Mucosa of descending colon (tissue), 3 donors: ENCODE measurements around the gene SORBS1. TPM values are rescaled to one million over a fixed set of nuclear protein-coding genes. Genes with fewer than 3 reads are reported as not detected.

Experiments used
- ATAC-seq: fragments of 200-7000 bp; cut with Tn5 transposase; one replicate; pipeline ENCODE4 v1.9.1; 2020; ENCODE audit warnings: mild to moderate bottlenecking, moderate library complexity
- DNase-seq, 3 donors: peaks; one replicate each; pipeline ENCODE4 v3.0.0-alpha.2; 2020
- H3K36me3 ChIP-seq: fragments of 200-600 bp; one replicate; pipeline ENCODE4 v1.8.0; 2021; ENCODE audit warnings: low read depth, mild to moderate bottlenecking
- H3K4me1 ChIP-seq: fragments of 200-600 bp; one replicate; pipeline ENCODE4 v1.8.0; 2021; ENCODE audit warnings: low read depth, mild to moderate bottlenecking
- H3K4me3 ChIP-seq: fragments of 200-600 bp; one replicate; pipeline ENCODE4 v1.8.0; 2021; ENCODE audit warnings: mild to moderate bottlenecking
- H3K9me3 ChIP-seq: fragments of 200-600 bp; one replicate; pipeline ENCODE4 v1.8.0; 2021; ENCODE audit warnings: mild to moderate bottlenecking
- CTCF ChIP-seq: fragments of 200-600 bp; IDR thresholded peaks from one replicate; pipeline ENCODE4 v1.8.0; 2022; ENCODE audit warnings: antibody characterized with exemption, mild to moderate bottlenecking
- intact Hi-C, 2 donors: fragments of 100-400 bp; cut with DNase I in 1 of 2; cut with micrococcal nuclease in 1 of 2; formaldehyde crosslinking; loops; one replicate each; pipeline versions ENCODE4 v1.11.0 to v1.11.1; 2022; cut with DNase I, micrococcal nuclease
- total RNA-seq, 3 donors: library from RNA; stranded (reverse); fragmentation: NEBNext Ultra II Directional in 2 of 3; extraction: Animal tissue kit (Norgen Biotek cat#: 25700) in 2 of 3; gene quantifications; one replicate each; pipeline versions ENCODE4 v1.2.1 to v1.2.4, GENCODE V29; 2021 to 2023
- donor health status: DM: no; HTN: no; CAD: no; lungs with moderate emphysema.
- donor health status: DM: no; HTN: no; CAD: no.
- donor health status: DM: no; HTN: yes; CAD: no.

Gene SORBS1
- total RNA-seq, 3 donors from 2014 or later: 48.9 to 699 (median 99.3) TPM

- Histone ChIP-seq H3K4me1 (no peaks in the 10 kb centered on the region), H3K4me3 (no peak overlapping the region), H3K36me3 (no peaks in the 10 kb centered on the region), H3K9me3 (no peaks in the 10 kb centered on the region)
- no peak for TF ChIP-seq CTCF
- no peak for ATAC-seq
- intact Hi-C loops: no loop called here
- no peak for DNase-seq
These were observed 18.8 kb upstream of the SORBS1 start for GRCh38 chr10:95579835-95580535.

DNA sequence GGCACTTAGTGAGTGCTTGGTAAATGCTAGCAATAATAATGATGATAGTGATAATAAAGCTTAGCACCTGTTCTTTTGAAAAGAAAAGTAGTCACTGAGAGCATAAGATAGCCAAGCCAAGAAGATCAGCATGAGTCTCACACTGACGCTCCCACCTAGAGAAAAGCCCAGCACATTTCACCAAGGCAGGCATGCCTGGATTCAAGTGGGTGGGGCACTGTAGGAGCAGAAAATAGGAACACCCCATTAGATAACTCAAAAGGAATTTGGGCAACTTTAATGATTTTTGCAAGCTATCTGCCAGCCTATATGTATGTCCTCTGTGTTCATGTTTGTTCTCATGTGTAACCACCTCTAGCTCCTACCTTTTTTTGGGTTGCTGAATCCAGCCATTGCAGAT is 18.1 kb upstream of the SORBS1 start:
- Histone ChIP-seq H3K9me3 (no peaks in the 10 kb centered on the region), H3K36me3 (no peaks in the 10 kb centered on the region), H3K4me1 (no peaks in the 10 kb centered on the region), H3K4me3 (no peak overlapping the region)
- ATAC-seq (no peak), DNase-seq (no peak)
- intact Hi-C loops: no loop called here
- TF ChIP-seq CTCF: no peak

GRCh38 chr10:95578619-95579018 is 17.4 kb upstream of the SORBS1 start:
- Histone ChIP-seq H3K4me3 (no peak overlapping the region), H3K9me3 (no peaks in the 10 kb centered on the region), H3K4me1 (no peaks in the 10 kb centered on the region), H3K36me3 (no peaks in the 10 kb centered on the region)
- no peak for TF ChIP-seq CTCF
- ATAC-seq: no peak
- DNase-seq: no peak
- intact Hi-C loops: no loop called here

DNA sequence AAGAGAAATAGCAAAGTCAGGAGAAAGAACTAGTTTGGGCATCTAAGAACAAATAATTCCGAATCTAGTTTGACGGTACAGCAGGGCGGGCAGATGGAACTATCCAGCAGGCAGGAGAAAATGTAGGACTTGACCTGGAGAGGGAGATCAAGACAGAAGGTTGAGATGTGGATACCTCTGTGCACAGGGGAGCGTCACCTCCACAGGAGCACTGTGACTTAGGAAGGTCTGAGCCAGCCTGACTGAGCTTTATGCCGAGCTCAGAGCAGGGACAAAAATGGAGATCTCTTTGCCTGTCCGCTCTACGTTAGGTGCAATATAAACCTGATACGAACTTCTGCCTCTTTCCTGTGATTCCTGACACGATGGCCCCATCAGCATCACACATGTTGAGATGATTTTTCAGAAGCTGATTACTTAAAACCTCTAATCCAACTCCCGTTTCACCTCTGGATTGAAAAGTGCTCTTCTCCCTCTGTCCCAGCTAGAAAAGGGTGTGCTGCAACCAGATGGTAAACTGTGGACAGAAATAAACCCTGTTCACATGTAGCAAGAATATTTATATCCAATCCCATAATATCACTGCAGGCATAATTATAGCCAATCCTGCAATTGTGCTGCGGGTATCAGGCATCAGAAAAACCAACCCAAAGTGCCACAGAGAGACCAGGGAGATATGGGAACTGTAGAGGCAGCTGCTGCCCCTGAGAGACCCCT is 13.6 kb upstream of the SORBS1 start:
- ATAC-seq: no peak
- intact Hi-C loops: no loop called here
- TF ChIP-seq CTCF: no peak

DNA sequence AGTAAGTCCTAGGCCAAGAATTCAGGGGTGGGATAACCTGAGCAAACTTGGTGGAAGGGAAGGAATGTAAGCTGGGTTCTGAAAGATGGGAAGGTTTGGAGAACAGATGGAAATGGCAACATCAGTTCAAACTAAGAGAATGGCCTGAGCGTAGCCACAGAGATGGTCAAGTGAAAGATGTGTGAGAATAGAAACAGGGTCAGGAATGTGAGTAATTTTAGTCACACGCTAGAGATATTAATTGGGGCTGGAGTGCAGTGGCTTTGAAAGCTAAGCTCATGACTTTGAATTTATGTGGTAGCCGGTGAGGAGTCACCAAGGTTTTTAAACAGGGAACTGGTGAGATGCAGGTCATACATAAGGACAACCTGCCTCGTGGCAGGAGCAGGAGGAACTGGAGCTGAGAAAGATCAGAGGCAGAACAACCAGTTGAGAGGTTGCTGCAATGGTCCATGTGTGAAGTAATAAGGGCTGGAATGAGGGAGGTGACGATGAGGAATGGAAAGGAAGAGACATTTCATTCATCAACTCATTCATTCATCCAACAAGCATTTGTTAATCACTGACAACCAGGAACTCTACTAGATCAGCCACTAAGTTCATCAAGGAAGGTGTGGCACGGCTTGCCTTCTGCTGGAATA is 12.9 kb upstream of the SORBS1 start:
- ATAC-seq (no peak), DNase-seq (no peak)
- intact Hi-C loops: no loop called here
- Histone ChIP-seq H3K4me3 (no peak overlapping the region), H3K9me3 (no peaks in the 10 kb centered on the region), H3K36me3 (no peaks in the 10 kb centered on the region), H3K4me1 (no peaks in the 10 kb centered on the region)
- TF ChIP-seq CTCF: no peak

More for the DNA sequence above, 13.6 kb upstream of the SORBS1 start:
- no peak overlapping the region for H3K4me3 ChIP-seq
- no peaks in the 10 kb centered on the region for H3K9me3 ChIP-seq
- H3K4me1 ChIP-seq: no peaks in the 10 kb centered on the region
- H3K36me3 ChIP-seq: no peaks in the 10 kb centered on the region
- no peak for DNase-seq
